HepG2 (cell line): ENCODE measurements around the gene SDC1. TPM values are rescaled to one million over a fixed set of nuclear protein-coding genes. Genes with fewer than 3 reads are reported as not detected.
A peak's percentile ranks its signal among the peaks of the same experiment; 100 is the strongest.

Experiments
- ETV6 ChIP-seq: sonication (generic); formaldehyde crosslinking; conservative IDR thresholded peaks from 2 replicates; pipeline ENCODE4 v1.4.0; 2020; ENCODE audit warnings: missing genetic modification reagents
- HDAC2 ChIP-seq: sonication (generic); formaldehyde crosslinking; IDR thresholded peaks from 2 replicates; pipeline ENCODE4 v1.4.0; 2020; ENCODE audit warnings: missing genetic modification reagents
- KLF6 ChIP-seq: IDR thresholded peaks from 2 replicates; pipeline ENCODE4 v1.8.0; 2016; ENCODE audit warnings: missing biosample characterization, missing genetic modification reagents
- MTF2 ChIP-seq: sonication (generic); formaldehyde crosslinking; IDR thresholded peaks from 2 replicates; pipeline ENCODE4 v1.5.0; 2020; ENCODE audit warnings: missing genetic modification reagents, borderline replicate concordance
- NFIB ChIP-seq: sonication (generic); formaldehyde crosslinking; IDR thresholded peaks from 2 replicates; pipeline ENCODE4 v1.9.0; 2021; ENCODE audit warnings: missing genetic modification reagents, mild to moderate bottlenecking, borderline replicate concordance
- SP5 ChIP-seq: IDR thresholded peaks from 2 replicates; pipeline ENCODE4 v1.6.1; 2016; ENCODE audit warnings: low read depth, borderline replicate concordance
- TEAD3 ChIP-seq: optimal IDR thresholded peaks from 2 replicates; pipeline ENCODE3; 2016; ENCODE audit warnings: borderline replicate concordance
- ZFP90 ChIP-seq: sonication (generic); formaldehyde crosslinking; IDR thresholded peaks from 2 replicates; pipeline ENCODE4 v1.8.0; 2022; ENCODE audit warnings: missing genetic modification reagents, mild to moderate bottlenecking, inconsistent platforms, borderline replicate concordance
- ZNF605 ChIP-seq: sonication (generic); formaldehyde crosslinking; IDR thresholded peaks from 2 replicates; pipeline ENCODE4 v1.8.0; 2022; ENCODE audit warnings: mild to moderate bottlenecking, missing genetic modification reagents
- ZNF629 ChIP-seq: sonication (generic); formaldehyde crosslinking; conservative IDR thresholded peaks from 2 replicates; pipeline ENCODE4 v1.5.0; 2020; ENCODE audit warnings: missing genetic modification reagents
- ZNF709 ChIP-seq: sonication (generic); formaldehyde crosslinking; IDR thresholded peaks from 2 replicates; pipeline ENCODE4 v1.5.0; 2020; ENCODE audit warnings: mild to moderate bottlenecking, missing genetic modification reagents
- ZXDC ChIP-seq: sonication (generic); formaldehyde crosslinking; IDR thresholded peaks from 2 replicates; pipeline ENCODE4 v1.5.0; 2020; ENCODE audit warnings: mild to moderate bottlenecking, missing genetic modification reagents
- polyA plus RNA-seq, 8 experiments: library from polyadenylated mRNA; depleted of rRNA in 3 of 8; stranded (reverse) in 7 of 8; unstranded in 1 of 8; fragments of >200 nt; fragmentation: Illumina TruSeq in 4 of 8; extraction: Trizol in 4 of 8; gene quantifications; 2 replicates each; pipeline versions ENCODE4 v1.2.1 to v1.2.3, GENCODE V29; 2011 to 2016; ENCODE audit warnings: low read depth in 4 of 8, missing spikeins in 1 of 8, mixed read lengths in 1 of 8; ENCODE audit not compliant: insufficient read depth in 1 of 8
- total RNA-seq, 5 experiments: library from RNA; depleted of rRNA; stranded (reverse); fragments of >200 nt; fragmentation: Illumina TruSeq; extraction: Trizol; gene quantifications; 2 replicates each; pipeline ENCODE4 v1.2.3, GENCODE V29; 2016; ENCODE audit warnings: low read depth in 1 of 5
- TF ChIP-seq, protein P1 (sequence below): IDR thresholded peaks from 2 replicates; pipeline ENCODE4 v1.6.1; 2016; ENCODE audit warnings: control low read depth
- TF ChIP-seq, protein P2 (sequence below): IDR thresholded peaks from 2 replicates; pipeline ENCODE4 v1.6.1; 2016; ENCODE audit warnings: low read depth, control low read depth
- TF ChIP-seq, protein P3 (sequence below): sonication (generic); formaldehyde crosslinking; IDR thresholded peaks from 2 replicates; pipeline ENCODE4 v1.5.1; 2020; ENCODE audit warnings: missing genetic modification reagents, mild to moderate bottlenecking, borderline replicate concordance
- TF ChIP-seq, protein P4 (sequence below): IDR thresholded peaks from 2 replicates; pipeline ENCODE4 v1.6.1; 2012; ENCODE audit warnings: inconsistent platforms
- TF ChIP-seq, protein P5 (sequence below): IDR thresholded peaks from 2 replicates; pipeline ENCODE4 v1.4.0; 2020; ENCODE audit warnings: mild to moderate bottlenecking, missing genetic modification reagents

SDC1 gene
- total and polyA plus RNA-seq, 2 of the 13 experiments (the other 11 are each of a cell fraction or from before 2014, with no cell fraction given) = 108 to 119 TPM

- TF ChIP-seq SP5 (CRISPR knock-in tag) (peak; percentile 73; the same call in 1 of the 2 replicates), ZNF629 (CRISPR knock-in tag) (no peak), ZNF605 (CRISPR knock-in tag) (0 out of 2 replicates have a peak, but pooled peaks have one; percentile 56), KLF6 (CRISPR knock-in tag) (no peak), ZXDC (CRISPR knock-in tag) (no peak), HDAC2 (CRISPR knock-in tag) (peak; percentile 61), NFIB (CRISPR knock-in tag) (0 out of 2 replicates have a peak, but pooled peaks have one; percentile 17), ZFP90 (CRISPR knock-in tag) (no peak), ETV6 (no peak), ZNF709 (CRISPR knock-in tag) (no peak), MTF2 (CRISPR knock-in tag) (no peak), TEAD3 (peak; percentile 64)
- TF ChIP-seq, protein P1, sequence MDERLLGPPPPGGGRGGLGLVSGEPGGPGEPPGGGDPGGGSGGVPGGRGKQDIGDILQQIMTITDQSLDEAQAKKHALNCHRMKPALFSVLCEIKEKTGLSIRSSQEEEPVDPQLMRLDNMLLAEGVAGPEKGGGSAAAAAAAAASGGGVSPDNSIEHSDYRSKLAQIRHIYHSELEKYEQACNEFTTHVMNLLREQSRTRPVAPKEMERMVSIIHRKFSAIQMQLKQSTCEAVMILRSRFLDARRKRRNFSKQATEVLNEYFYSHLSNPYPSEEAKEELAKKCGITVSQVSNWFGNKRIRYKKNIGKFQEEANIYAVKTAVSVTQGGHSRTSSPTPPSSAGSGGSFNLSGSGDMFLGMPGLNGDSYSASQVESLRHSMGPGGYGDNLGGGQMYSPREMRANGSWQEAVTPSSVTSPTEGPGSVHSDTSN = no peak
- TF ChIP-seq, protein P2, sequence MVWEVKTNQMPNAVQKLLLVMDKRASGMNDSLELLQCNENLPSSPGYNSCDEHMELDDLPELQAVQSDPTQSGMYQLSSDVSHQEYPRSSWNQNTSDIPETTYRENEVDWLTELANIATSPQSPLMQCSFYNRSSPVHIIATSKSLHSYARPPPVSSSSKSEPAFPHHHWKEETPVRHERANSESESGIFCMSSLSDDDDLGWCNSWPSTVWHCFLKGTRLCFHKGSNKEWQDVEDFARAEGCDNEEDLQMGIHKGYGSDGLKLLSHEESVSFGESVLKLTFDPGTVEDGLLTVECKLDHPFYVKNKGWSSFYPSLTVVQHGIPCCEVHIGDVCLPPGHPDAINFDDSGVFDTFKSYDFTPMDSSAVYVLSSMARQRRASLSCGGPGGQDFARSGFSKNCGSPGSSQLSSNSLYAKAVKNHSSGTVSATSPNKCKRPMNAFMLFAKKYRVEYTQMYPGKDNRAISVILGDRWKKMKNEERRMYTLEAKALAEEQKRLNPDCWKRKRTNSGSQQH (CRISPR knock-in tag) = no peak
- TF ChIP-seq, protein P3, sequence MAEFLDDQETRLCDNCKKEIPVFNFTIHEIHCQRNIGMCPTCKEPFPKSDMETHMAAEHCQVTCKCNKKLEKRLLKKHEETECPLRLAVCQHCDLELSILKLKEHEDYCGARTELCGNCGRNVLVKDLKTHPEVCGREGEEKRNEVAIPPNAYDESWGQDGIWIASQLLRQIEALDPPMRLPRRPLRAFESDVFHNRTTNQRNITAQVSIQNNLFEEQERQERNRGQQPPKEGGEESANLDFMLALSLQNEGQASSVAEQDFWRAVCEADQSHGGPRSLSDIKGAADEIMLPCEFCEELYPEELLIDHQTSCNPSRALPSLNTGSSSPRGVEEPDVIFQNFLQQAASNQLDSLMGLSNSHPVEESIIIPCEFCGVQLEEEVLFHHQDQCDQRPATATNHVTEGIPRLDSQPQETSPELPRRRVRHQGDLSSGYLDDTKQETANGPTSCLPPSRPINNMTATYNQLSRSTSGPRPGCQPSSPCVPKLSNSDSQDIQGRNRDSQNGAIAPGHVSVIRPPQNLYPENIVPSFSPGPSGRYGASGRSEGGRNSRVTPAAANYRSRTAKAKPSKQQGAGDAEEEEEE (CRISPR knock-in tag) = no peak
- TF ChIP-seq, protein P4, sequence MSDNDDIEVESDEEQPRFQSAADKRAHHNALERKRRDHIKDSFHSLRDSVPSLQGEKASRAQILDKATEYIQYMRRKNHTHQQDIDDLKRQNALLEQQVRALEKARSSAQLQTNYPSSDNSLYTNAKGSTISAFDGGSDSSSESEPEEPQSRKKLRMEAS = peak; percentile 70
- TF ChIP-seq, protein P5, sequence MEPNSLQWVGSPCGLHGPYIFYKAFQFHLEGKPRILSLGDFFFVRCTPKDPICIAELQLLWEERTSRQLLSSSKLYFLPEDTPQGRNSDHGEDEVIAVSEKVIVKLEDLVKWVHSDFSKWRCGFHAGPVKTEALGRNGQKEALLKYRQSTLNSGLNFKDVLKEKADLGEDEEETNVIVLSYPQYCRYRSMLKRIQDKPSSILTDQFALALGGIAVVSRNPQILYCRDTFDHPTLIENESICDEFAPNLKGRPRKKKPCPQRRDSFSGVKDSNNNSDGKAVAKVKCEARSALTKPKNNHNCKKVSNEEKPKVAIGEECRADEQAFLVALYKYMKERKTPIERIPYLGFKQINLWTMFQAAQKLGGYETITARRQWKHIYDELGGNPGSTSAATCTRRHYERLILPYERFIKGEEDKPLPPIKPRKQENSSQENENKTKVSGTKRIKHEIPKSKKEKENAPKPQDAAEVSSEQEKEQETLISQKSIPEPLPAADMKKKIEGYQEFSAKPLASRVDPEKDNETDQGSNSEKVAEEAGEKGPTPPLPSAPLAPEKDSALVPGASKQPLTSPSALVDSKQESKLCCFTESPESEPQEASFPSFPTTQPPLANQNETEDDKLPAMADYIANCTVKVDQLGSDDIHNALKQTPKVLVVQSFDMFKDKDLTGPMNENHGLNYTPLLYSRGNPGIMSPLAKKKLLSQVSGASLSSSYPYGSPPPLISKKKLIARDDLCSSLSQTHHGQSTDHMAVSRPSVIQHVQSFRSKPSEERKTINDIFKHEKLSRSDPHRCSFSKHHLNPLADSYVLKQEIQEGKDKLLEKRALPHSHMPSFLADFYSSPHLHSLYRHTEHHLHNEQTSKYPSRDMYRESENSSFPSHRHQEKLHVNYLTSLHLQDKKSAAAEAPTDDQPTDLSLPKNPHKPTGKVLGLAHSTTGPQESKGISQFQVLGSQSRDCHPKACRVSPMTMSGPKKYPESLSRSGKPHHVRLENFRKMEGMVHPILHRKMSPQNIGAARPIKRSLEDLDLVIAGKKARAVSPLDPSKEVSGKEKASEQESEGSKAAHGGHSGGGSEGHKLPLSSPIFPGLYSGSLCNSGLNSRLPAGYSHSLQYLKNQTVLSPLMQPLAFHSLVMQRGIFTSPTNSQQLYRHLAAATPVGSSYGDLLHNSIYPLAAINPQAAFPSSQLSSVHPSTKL (CRISPR knock-in tag) = peak; percentile 68; the same call in 1 of the 2 replicates
These were observed 52.5 kb downstream of the SDC1 start (continued) for GRCh38 chr2:20172273-20173055.
